ENCODE measurements around the gene MARF1.

MARF1 gene

DNA sequence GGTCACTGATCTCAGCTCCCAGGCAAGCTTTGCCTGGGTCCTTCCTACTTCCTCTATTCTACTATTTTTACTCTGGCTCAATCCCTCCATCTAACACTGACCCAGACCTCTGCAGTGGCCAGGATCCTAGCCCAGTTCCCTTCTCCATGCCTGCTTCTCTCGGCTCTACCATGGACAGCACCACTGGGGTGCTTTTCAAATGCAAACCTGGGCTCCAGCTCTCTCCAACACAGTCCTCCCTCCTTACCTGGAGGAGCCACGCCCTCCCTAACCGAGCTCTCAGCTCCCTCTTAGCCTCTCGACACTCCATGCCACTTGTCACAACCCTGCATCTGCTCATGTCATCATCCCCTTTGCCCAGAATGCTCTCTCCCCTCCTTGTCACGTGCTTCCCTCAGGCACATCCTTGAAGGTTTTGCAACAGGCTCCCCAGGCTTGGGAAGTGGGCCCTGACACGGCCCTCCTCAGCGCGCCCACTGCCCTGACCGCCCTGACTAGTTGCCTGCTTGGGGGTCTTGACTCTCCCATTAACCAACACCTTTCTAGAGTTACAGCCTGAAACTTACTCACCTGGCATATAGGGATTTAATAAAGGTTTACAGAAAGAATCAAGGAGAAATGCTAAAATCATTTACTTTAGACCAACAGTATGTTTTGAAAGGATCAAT, 41.6 kb downstream of the MARF1 start:
- in situ Hi-C loops (cut with MboI; ENCODE audit: low sequenced_read_pairs, unreplicated experiment) = no loop called here
- DNase-seq (ENCODE audit: low spot score) = no peak
- no peak for TF ChIP-seq CTCF (IDR thresholded peaks at IDR 0.05; ENCODE audit: borderline replicate concordance, control extremely low read depth, extremely low read depth, insufficient read depth, missing control alignments)

GRCh38 chr16:15599303-15600070, 43.5 kb downstream of the MARF1 start:
- no peak for DNase-seq (ENCODE audit: low spot score)
- in situ Hi-C loops (cut with MboI; ENCODE audit: low sequenced_read_pairs, unreplicated experiment) = no loop called here
- no peak for TF ChIP-seq CTCF (IDR thresholded peaks at IDR 0.05; ENCODE audit: borderline replicate concordance, control extremely low read depth, extremely low read depth, insufficient read depth, missing control alignments)

DNA sequence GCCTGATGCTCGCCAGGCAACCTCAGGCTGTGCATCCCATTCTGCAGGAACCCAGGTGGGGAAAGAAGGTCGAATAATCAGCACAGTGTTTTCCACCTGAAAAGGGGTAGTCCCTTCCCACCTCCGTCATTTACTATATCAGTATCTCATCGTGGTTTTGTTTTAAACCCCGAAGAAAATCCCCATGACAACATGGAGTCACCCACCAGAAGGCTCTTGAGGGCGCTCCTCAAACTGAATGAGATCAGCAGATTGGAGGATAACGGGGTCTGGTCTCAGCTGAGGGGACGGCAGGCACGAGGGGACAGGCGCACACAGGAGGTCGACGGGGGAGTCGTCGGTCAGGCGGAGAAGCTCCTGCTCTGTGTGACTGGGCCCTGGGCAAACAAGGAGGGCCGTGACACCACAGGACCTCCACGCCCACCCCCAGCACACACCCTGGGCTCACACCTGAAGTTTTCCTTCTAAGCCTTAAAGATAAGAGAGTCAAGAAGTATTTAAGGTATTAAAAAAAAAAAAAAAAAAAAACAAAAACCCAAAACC, 44.2 kb downstream of the MARF1 start:
- TF ChIP-seq CTCF (IDR thresholded peaks at IDR 0.05; ENCODE audit: borderline replicate concordance, control extremely low read depth, extremely low read depth, insufficient read depth, missing control alignments) = no peak
- in situ Hi-C loops (cut with MboI; ENCODE audit: low sequenced_read_pairs, unreplicated experiment) = no loop called here

DNA sequence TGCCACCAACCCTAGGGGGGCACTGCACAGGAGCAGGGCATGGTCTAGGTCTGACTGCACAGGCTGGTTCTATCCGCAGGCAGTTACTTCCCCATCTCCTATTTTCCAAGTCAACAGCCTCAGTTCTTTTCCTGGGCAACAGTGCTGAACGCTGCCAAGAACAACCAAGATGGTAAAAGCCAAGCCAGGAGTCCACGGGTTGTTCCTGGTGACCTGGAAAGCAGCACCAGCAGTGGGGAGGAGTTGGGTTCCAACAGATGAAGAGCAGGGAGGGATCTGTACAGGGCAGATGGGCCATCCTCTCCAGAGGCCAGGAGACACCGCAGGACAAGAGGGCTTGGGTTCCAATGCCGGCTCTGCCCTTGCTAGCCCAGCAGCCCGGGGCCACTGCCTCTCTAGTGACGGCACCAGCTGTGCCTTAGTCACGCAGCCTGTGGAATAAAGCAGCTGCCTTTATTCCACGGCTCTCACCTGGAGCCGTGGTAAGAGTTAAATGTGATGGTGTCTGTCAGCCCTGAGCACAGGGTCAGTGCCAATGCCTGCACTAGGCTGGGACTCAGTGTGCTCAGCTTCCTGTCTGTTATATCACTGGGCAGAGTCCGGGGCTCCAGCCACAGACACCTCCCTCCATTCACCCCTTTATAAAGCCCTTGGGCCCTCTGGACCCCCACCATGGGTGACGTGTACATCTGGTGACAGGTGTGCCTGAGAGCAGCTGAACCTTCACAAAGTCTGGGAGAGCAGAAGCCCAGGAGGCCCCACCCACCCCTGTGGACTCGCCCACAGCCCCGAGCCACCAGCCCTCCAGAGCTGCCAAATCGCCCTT, 44.9 kb downstream of the MARF1 start:
- TF ChIP-seq CTCF (IDR thresholded peaks at IDR 0.05; ENCODE audit: borderline replicate concordance, control extremely low read depth, extremely low read depth, insufficient read depth, missing control alignments) = no peak
- in situ Hi-C loops (cut with MboI; ENCODE audit: low sequenced_read_pairs, unreplicated experiment) = no loop called here
- no peak for DNase-seq (ENCODE audit: low spot score)

More for the DNA sequence above, 44.2 kb downstream of the MARF1 start:
- no peak for DNase-seq (ENCODE audit: low spot score)

DNA sequence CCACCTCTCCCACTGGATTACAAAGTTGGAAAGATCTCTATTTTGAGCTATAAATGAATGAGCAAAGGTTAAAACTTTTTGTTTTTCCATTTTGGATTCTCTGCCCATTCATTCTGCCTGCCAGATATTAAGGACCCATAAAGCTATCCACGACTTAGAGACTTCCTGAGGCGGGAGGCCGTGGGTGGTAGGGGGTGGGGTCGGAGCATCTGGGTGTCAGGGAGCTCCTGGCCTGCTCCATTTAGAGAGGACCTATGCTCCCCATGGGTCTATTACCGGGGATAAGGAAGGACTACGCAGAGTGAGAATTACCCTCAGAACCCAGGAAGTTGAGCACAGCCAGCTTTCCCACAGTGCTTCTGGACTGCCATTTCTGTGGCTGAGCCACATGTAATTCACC, 45.8 kb downstream of the MARF1 start:
- in situ Hi-C loops (cut with MboI; ENCODE audit: low sequenced_read_pairs, unreplicated experiment) = no loop called here
- no peak for DNase-seq (ENCODE audit: low spot score)
- TF ChIP-seq CTCF (IDR thresholded peaks at IDR 0.05; ENCODE audit: borderline replicate concordance, control extremely low read depth, extremely low read depth, insufficient read depth, missing control alignments) = no peak

GRCh38 chr16:15594711-15595320, 48.1 kb downstream of the MARF1 start:
- no peak for DNase-seq (ENCODE audit: low spot score)
- in situ Hi-C loops (cut with MboI; ENCODE audit: low sequenced_read_pairs, unreplicated experiment) = no loop called here
- TF ChIP-seq CTCF (IDR thresholded peaks at IDR 0.05; ENCODE audit: borderline replicate concordance, control extremely low read depth, extremely low read depth, insufficient read depth, missing control alignments) = no peak
